Memory B cell (primary cell): ENCODE data around the gene LSP1.
A peak's percentile ranks its signal among the peaks of the same experiment; 100 is the strongest.

ENCODE experiments used
- ATAC-seq: fragments of 150-1000 bp; cut with Tn5 transposase; 2 replicates; pipeline ENCODE4 v1.10.0; 2021; ENCODE audit warnings: low read depth, mild to moderate bottlenecking, moderate library complexity
- DNase-seq, 2 donors: peaks; one replicate each; pipeline ENCODE4 v3.0.0; 2022; ENCODE audit warnings: low spot score in 2 of 2
- H3K27ac Mint-ChIP-seq: one replicate; pipeline ENCODE4 v1.8.0; 2022; ENCODE audit warnings: mild to moderate bottlenecking, moderate library complexity, mixed read lengths
- H3K27me3 Mint-ChIP-seq: one replicate; pipeline ENCODE4 v1.8.0; 2022; ENCODE audit warnings: mixed read lengths
- H3K36me3 Mint-ChIP-seq: one replicate; pipeline ENCODE4 v1.8.0; 2022; ENCODE audit warnings: mild to moderate bottlenecking, mixed read lengths
- H3K4me1 Mint-ChIP-seq: one replicate; pipeline ENCODE4 v1.8.0; 2022; ENCODE audit warnings: mixed read lengths
- H3K4me3 Mint-ChIP-seq: one replicate; pipeline ENCODE4 v1.8.0; 2022; ENCODE audit warnings: mild to moderate bottlenecking, moderate library complexity, mixed read lengths
- H3K9me3 Mint-ChIP-seq: one replicate; pipeline ENCODE4 v1.8.0; 2022; ENCODE audit warnings: mixed read lengths

Gene LSP1

DNA sequence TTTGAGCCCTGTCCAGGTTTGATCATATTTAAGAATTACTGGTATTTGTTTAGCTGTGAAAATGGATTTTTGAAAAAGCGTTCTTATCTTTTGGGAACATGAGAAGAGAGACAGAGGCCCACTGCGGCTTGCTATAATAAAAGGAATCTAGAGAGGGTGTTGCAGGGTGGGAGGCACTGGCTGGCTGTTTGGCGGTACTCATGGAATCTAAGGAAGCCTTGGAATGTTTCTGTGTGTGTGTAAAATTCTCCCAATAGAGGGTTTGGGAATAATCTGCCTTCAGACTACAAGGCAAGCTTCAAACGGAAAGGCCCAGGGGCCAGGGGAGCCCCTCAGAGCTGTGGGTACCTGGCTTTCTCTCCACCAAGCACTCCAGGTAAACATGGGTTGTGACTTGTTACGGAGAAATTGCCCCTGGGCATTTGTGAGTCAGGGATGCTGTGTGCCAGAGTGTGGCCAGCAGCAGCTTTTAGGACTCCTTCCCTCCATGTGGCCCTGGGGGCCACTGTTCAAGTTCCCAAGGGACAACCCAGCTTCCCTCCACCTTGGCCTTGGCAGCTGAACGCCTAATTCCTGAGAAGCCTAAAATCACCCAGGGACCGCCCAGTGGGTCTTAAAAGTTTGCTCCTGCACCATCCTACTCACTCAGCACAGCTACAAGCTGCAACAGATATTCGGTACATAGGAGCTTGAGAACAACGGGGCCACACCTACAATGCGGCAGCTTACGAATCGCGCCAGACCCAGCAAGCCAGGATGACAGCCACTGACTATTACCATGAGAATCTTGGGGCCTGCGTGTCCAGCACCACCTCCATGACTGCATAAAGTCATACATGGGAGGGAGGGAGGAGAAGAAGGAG is 32.2 kb upstream of the LSP1 start:
- no peak for DNase-seq
- peaks cover 9% of the 10 kb centered on the region for H3K9me3 Mint-ChIP-seq
- peaks cover 2% of the 10 kb centered on the region for H3K4me1 Mint-ChIP-seq
- H3K27ac Mint-ChIP-seq: no peak overlapping the region
- H3K4me3 Mint-ChIP-seq: no peak overlapping the region
- peaks cover 3% of the 10 kb centered on the region for H3K36me3 Mint-ChIP-seq
- H3K27me3 Mint-ChIP-seq: peaks cover 20% of the 10 kb centered on the region
- no peak for ATAC-seq

DNA sequence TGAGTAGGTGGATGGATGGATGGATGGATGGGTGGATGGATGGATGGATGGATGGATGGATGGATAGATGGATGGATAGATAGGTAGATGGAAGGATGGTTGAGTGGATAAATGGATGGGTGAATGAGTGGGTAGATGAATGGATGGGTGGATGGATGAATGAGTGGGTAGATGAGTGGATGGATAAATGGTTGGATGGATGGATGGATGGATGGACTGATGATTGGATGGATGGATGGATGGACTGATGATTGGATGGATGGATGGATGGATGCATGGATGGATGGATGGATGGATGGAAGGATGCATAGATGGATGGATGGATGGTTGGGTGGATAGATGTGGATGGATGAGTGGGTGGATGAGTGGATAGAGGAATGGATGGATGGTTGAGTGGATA is 31.3 kb upstream of the LSP1 start:
- Mint-ChIP-seq H3K27me3 (peaks cover 20% of the 10 kb centered on the region), H3K4me1 (peaks cover 2% of the 10 kb centered on the region), H3K4me3 (no peak overlapping the region), H3K36me3 (peaks cover 3% of the 10 kb centered on the region), H3K27ac (no peak overlapping the region), H3K9me3 (peaks cover 9% of the 10 kb centered on the region)
- no peak for DNase-seq
- ATAC-seq: no peak

DNA sequence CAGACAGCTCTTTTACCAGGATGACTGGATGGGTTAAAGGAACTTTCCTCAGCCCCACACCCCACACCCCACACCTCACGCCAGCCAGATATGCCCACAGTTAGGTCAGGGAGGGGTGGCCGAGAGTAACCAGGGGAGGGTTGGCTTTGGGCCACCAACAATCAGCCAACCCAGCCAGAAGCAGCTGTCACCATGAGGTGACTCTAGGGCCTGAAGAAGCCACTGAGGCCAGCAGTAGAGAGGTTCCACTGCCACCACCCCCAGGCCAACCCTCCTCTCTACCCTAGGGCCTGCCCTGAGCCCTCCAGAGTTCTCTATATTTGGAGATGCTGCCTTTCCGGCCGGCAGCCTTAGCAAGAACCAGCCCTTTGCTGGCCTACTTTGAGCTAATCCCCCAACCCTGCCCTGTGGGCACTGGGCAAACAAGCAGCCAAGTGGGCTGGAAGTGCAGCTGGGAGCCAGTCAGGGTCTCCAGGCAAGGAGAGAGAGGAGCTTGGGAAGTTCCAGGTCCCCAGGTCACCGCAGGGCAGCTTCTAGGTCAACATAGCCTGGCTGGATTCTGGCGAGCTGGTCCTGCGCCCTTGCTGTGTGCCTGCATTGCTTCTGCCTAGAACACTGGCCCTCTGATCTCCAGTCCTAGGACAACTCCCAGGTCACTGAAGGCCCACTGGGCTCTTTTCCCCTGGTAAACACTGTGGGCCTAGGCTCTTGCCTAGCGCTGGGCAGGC is 30.1 kb upstream of the LSP1 start:
- H3K4me3 Mint-ChIP-seq: no peak overlapping the region
- H3K9me3 Mint-ChIP-seq: peaks cover 9% of the 10 kb centered on the region
- no peak for ATAC-seq
- H3K27ac Mint-ChIP-seq: no peak overlapping the region
- H3K4me1 Mint-ChIP-seq: peaks cover 2% of the 10 kb centered on the region
- DNase-seq: no peak
- H3K27me3 Mint-ChIP-seq: peaks cover 25% of the 10 kb centered on the region
- peaks cover 3% of the 10 kb centered on the region for H3K36me3 Mint-ChIP-seq

DNA sequence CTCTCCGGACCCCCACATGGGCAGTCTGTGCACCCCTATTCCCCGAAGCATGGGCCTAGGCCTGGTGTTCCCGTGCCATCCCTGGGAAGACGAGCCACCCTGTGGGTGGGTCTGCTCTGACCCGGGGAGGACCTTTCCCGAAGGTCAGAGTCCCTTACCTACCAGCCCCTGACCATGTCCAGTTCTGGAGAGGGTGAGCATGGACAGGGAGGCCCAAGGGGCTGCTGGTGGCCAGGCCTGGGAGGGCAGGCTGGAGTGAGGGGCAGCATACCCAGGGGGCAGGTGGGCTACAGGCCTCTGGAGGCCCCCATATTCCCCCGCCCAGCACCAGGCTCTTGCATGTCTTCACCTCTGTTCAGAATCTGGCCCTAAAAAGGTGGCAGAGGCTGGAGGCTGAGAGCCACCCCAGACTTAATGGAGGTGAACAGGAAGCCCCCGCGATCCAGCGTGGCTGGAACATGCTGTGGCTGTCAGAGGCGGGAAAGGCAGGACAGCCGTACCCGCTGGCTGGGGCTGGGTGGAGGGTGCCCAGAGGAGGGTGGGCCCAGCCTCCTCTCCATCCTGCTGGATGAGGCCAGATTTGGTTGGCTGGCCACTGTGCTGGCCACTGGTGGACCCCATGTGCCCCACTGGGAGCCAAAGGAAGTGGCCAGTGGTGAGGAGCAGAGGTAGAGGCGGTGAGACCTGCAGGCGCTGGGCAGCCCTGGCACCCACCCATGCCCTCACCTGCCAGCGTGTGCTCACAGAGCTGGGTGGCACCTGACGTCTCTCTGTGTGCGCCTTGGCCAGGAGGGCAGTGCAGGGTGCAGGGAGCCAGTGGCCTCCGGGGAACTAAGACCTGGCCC is 29.3 kb upstream of the LSP1 start:
- H3K27ac Mint-ChIP-seq: no peak overlapping the region
- peaks cover 25% of the 10 kb centered on the region for H3K27me3 Mint-ChIP-seq
- DNase-seq (peak in 1 of 2 donors; percentile 10), ATAC-seq (no peak)
- peaks cover 9% of the 10 kb centered on the region for H3K9me3 Mint-ChIP-seq
- H3K4me1 Mint-ChIP-seq: peaks cover 2% of the 10 kb centered on the region
- H3K4me3 Mint-ChIP-seq: no peak overlapping the region
- peaks cover 3% of the 10 kb centered on the region for H3K36me3 Mint-ChIP-seq

DNA sequence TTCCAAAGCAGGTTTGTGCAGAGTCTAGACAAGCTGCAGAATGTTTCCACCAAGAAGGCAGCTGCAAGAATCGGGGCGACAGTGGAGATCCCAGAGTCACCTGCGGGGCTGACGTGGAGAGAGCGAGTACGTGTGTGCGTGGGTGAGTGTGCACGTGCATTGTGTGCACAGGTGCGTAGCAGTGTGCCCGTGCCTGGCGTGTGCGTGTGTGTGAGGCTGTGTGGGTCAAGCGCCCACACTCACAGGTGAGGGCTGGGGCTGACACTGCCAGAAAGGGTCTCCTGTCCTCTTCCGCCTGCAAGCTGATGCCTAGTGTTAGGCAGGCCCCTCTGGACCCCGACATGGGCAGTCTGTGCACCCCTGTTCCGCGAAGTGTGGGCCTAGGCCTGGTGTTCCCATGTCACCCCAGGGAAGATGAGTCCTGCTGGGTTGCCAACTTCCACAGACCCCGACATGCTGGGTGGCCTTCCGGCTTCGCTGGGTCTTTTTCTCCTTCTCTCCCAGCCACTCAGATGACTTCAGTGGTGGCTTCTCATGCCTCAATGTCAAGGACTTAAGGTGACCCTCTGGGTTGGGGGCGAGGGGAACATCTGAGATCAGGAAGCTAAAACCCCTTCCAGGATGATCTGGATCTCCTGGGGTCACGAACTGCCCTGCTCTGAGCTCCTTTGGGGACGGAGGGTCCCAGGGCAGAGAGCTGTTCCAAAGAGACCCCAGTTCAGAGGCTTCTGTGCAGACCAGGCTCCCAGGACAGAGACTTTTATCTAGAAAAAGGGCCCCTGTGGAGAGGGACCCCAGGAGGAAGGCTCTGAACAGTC is 28.5 kb upstream of the LSP1 start:
- H3K36me3 Mint-ChIP-seq: peaks cover 2% of the 10 kb centered on the region
- peaks cover 6% of the 10 kb centered on the region for H3K9me3 Mint-ChIP-seq
- H3K27me3 Mint-ChIP-seq: peaks cover 27% of the 10 kb centered on the region
- no peak overlapping the region for H3K4me3 Mint-ChIP-seq
- H3K27ac Mint-ChIP-seq: no peak overlapping the region
- peaks cover 2% of the 10 kb centered on the region for H3K4me1 Mint-ChIP-seq
- DNase-seq (no peak), ATAC-seq (no peak)

DNA sequence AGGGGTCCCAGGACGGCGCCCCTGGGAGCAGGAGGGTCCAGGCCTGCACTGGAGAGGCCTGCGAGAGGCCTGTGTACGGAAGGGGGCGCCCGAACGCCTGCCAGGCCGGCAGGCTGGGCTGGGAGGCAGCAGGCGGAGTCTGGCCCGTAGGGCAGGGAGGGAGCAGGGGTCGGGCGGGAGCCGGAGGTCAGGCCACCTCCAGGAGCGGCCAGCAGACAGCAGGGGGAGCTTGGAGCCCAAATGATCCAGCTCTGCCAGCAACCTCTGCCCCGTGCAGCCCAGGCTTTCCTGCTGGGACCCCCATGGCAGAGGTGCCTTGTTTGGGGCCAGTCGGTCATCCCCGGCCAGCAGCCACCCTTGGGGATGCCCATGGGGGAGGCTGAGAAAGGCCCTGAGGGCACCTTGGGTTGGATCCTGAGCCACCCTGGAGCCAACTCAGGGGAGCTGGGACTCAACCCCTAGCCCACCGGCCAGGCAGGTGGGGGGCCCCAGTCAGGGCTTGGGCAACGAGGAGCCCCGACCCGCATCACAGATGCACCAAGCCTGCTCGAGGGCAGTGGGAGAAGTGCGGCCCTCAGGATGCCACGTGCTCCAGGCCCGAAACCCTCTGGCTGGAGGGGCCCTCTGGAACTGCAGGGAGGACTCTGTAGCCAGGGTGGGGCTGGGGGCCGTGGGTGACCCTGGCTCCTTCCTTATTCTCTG is 27.7 kb upstream of the LSP1 start:
- Mint-ChIP-seq H3K4me1 (peaks cover 2% of the 10 kb centered on the region), H3K9me3 (peaks cover 4% of the 10 kb centered on the region), H3K27me3 (peaks cover 24% of the 10 kb centered on the region), H3K27ac (no peak overlapping the region), H3K36me3 (no peaks in the 10 kb centered on the region), H3K4me3 (no peak overlapping the region)
- ATAC-seq: peak; percentile 50
- DNase-seq: peak in 1 of 2 donors; percentile 20

DNA sequence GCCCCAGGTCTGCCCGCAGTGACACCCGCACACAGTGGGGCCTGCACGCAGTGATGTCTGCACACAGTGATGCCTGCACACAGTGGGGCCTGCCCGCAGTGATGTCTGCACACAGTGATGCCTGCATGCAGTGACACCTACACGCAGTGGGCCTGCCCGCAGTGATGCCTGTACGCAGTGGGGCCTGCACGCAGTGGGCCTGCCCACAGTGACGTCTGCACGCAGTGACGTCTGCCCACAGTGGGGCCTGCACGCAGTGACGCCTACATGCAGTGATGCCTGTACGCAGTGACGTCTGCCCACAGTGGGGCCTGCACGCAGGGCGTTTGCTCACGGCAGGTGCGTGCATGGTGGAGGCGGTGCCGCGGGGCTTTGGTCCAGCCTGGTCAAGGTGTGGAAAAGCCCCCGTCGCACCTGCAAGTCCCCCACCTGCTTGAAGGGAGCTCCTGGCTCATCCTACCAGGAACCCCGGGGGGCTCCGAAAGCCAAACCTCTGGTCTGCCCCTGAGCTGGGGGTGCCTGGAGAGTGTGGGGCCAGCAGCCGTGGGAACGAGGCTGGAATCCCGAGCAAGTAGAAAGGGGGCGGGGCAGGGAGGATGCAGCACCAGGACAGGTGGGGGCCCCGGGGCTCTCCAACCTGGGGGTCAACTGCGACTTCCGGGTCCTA is 27.0 kb upstream of the LSP1 start:
- no peak for ATAC-seq
- peak in 1 of 2 donors; percentile 10 for DNase-seq
- Mint-ChIP-seq H3K9me3 (peaks cover 4% of the 10 kb centered on the region), H3K27ac (no peak overlapping the region), H3K36me3 (no peaks in the 10 kb centered on the region), H3K27me3 (peaks cover 24% of the 10 kb centered on the region), H3K4me3 (no peak overlapping the region), H3K4me1 (peaks cover 2% of the 10 kb centered on the region)

DNA sequence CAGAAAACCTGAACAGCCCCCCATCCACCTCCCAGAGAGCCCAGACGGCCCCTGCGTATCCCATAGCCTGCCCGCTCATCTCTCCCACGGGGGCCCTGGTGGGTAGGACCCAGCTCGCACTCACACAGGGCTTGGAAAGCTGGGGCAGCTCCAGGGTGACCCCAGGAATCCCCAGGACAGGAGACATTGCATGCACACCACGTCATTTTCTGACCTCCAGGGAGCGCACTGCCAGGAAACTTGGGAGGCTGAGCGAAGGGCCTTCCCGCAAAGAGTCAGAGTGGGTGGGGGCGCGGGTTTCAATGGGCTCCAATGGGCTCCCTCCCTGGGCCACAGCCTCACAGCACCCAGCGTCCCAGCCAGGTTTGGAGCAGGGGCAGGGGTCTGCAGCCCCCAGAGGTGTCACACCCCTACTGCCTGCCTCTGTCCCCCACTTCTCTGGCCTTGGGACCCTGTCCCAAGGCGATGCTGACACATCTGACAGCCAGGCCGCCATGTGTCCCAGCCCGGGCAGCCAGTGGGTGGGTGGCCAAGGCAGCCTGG is 26.3 kb upstream of the LSP1 start:
- H3K36me3 Mint-ChIP-seq: no peaks in the 10 kb centered on the region
- no peak overlapping the region for H3K4me3 Mint-ChIP-seq
- ATAC-seq: no peak
- peaks cover 2% of the 10 kb centered on the region for H3K4me1 Mint-ChIP-seq
- peaks cover 19% of the 10 kb centered on the region for H3K27me3 Mint-ChIP-seq
- H3K27ac Mint-ChIP-seq: no peak overlapping the region
- no peak for DNase-seq
- no peaks in the 10 kb centered on the region for H3K9me3 Mint-ChIP-seq

DNA sequence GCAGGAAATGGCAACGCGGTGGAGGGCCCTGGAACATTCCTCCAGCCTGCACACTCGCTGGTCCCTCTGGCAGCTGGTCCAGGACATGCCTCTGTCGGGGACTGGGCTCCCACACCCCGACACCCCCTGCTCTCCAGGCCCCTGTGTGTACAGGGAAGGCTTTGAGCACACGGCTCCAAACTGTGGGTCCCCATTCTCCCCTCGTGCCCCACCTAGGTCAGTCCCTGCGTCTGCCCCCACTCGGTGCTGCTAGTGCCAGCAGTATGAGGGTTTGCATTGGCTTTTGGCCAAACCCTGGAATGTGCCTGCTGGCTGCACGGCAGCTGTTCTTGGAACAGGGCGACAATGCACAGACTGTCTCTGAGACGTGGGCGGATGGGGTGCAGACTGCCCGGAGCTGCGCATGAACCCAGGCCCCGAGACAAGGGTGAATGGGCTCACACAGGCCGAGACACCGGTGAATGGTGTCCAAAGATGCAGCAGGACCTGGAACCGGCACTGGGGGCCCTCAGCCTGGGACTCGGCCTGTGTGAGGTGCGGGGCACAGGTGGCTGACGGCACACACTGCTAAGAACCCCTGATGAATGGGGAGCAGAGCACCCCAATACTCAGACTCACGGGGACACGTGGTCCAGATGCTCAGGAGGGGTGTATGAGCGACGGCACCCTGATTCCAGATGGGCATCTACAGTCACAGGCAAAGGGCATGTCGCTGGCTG is 25.6 kb upstream of the LSP1 start:
- no peaks in the 10 kb centered on the region for H3K9me3 Mint-ChIP-seq
- ATAC-seq: no peak
- H3K4me3 Mint-ChIP-seq: no peak overlapping the region
- DNase-seq: peak in 1 of 2 donors; percentile 9
- H3K4me1 Mint-ChIP-seq: peaks cover 2% of the 10 kb centered on the region
- no peaks in the 10 kb centered on the region for H3K36me3 Mint-ChIP-seq
- no peak overlapping the region for H3K27ac Mint-ChIP-seq
- H3K27me3 Mint-ChIP-seq: peaks cover 17% of the 10 kb centered on the region

DNA sequence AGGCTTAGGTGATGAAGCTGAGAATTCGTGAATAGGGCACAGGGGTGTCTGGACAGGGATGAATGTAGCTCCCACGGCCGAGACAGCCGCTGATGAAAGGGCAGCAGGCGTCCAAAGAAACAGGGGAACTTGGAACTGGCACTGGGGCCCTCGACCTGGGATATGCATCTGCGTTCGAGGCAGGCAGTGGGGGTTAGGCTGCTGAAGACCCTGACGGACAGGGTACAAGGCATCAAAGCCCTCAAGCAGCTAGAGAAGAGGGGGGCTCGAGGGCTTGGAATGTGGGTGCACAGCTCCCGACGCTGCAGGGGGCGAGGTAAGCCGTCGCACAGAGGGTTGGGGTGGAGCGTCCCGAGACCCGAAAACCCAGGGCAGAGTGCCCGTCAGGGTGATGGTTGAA is 25.0 kb upstream of the LSP1 start:
- H3K4me3 Mint-ChIP-seq: no peak overlapping the region
- peaks cover 17% of the 10 kb centered on the region for H3K27me3 Mint-ChIP-seq
- DNase-seq: no peak
- H3K36me3 Mint-ChIP-seq: no peaks in the 10 kb centered on the region
- no peak overlapping the region for H3K27ac Mint-ChIP-seq
- no peak for ATAC-seq
- H3K9me3 Mint-ChIP-seq: no peaks in the 10 kb centered on the region
- peaks cover 2% of the 10 kb centered on the region for H3K4me1 Mint-ChIP-seq

DNA sequence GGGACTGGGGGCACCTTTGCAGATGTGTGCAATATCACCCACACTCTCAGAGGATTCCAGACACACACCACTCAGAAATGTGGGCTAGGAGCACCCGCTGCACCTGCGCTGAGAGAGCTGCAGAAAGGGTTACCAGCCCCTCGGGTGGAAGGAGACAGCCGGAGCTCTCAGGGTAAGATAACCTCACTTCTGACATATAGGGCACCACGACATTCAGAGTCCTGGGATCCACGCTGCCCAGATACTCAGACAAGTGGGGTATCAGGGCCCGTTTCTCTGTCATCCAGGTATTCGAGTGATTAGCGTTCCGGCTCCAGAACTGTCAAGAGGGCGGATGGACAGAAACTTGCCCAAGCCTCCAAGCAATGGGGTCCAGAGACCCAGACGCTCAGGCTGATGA is 24.3 kb upstream of the LSP1 start:
- Mint-ChIP-seq H3K36me3 (no peaks in the 10 kb centered on the region), H3K27me3 (peaks cover 17% of the 10 kb centered on the region), H3K4me1 (peaks cover 2% of the 10 kb centered on the region), H3K9me3 (no peaks in the 10 kb centered on the region), H3K4me3 (no peak overlapping the region), H3K27ac (no peak overlapping the region)
- ATAC-seq (no peak), DNase-seq (no peak)
